ENCODE results near the gene FAM72C. TPM values are rescaled to one million over a fixed set of nuclear protein-coding genes. Genes with fewer than 3 reads are reported as not detected.
"Not testable (repeated sequence)": the region's sequence is repeated elsewhere in the genome, so short reads cannot be mapped to it uniquely, and the experiment has no call there.

The FAM72C gene
- total RNA-seq, 1 donor from 2014 or later = 17.3 TPM

DNA sequence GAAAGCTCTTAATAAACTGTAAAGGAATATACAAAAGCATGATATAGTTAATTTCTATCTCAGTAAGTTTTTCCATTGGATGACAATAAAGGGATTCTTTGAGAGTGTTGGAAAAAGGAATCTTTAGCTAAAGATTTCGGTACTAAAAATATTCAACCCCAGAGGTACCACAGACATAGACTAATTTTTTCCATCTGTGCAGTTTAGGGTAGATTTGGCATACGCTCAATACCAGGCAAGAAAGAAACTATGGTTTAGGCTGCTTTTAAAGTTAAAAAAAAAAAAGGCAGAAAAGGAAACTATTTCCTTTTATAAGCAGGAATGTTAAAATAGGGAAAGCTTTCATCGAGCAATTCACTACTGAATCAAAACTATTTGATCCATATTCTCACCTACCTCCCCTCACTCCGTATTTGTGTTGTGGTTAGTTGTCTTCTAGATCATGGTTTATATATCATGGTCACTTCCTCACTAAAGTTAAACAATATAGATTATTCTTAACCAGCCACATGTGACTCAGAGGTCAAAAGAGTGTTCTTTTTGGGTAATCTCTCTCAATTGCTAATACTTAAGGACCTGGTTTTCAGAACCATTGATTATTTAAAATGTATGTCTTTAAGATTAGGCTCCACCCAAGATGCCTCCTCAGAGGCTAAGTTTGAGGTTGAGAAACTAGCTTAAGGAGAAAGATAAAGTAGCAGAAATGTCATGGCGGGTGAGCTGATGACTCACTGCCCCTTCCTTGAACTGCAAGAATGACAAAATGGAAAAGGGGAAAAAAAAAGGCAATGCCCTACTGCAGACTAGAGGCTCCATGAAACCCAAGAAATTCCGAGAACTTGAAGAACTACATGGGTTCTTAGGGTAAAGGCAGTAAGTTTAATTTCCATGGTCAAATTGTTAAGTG, 20.0 kb downstream of the FAM72C start:
- H3K4me3 Mint-ChIP-seq; H3K4me1 Mint-ChIP-seq; intact Hi-C loops (cut with micrococcal nuclease); H3K27me3 Mint-ChIP-seq; DNase-seq; H3K27ac Mint-ChIP-seq; H3K36me3 Mint-ChIP-seq (ENCODE audit: low read depth); H3K9me3 Mint-ChIP-seq: not testable (repeated sequence)

GRCh38 chr1:143947749-143948148, 24.0 kb downstream of the FAM72C start:
- H3K4me3 Mint-ChIP-seq; H3K36me3 Mint-ChIP-seq (ENCODE audit: low read depth); H3K9me3 Mint-ChIP-seq; H3K4me1 Mint-ChIP-seq; intact Hi-C loops (cut with micrococcal nuclease); H3K27ac Mint-ChIP-seq; H3K27me3 Mint-ChIP-seq; DNase-seq: not testable (repeated sequence)

DNA sequence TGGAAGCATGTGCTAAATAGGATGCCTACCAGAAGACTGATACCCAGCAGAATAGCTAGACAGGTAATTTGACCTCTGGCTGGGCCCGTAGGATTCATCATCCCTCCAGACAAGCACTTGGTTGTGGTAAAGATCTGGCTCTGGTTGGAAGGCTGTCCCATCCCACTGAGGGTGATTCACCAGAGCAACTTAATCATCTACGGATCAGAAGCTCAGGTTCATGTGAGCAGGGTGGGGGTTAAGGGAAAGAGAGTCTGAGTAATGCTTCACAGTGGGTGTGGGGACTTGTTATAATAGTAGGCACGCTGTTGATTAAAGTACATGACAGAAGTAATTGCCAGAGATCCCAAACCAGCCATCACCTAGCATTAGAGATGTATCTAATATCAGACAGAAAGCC, 26.5 kb downstream of the FAM72C start:
- H3K27ac Mint-ChIP-seq; DNase-seq; H3K36me3 Mint-ChIP-seq (ENCODE audit: low read depth); H3K4me3 Mint-ChIP-seq; H3K4me1 Mint-ChIP-seq; intact Hi-C loops (cut with micrococcal nuclease); H3K27me3 Mint-ChIP-seq; H3K9me3 Mint-ChIP-seq: not testable (repeated sequence)

- H3K9me3 Mint-ChIP-seq; H3K4me1 Mint-ChIP-seq; H3K27me3 Mint-ChIP-seq; H3K27ac Mint-ChIP-seq; DNase-seq; intact Hi-C loops (cut with micrococcal nuclease); H3K4me3 Mint-ChIP-seq; H3K36me3 Mint-ChIP-seq (ENCODE audit: low read depth): not testable (repeated sequence)
These were observed 27.1 kb downstream of the FAM72C start for GRCh38 chr1:143944576-143945240.

- intact Hi-C loops (cut with micrococcal nuclease); H3K9me3 Mint-ChIP-seq; DNase-seq; H3K36me3 Mint-ChIP-seq (ENCODE audit: low read depth); H3K27me3 Mint-ChIP-seq; H3K4me3 Mint-ChIP-seq; H3K27ac Mint-ChIP-seq; H3K4me1 Mint-ChIP-seq: not testable (repeated sequence)
These were observed 28.3 kb downstream of the FAM72C start for GRCh38 chr1:143943319-143943978.

- H3K9me3 Mint-ChIP-seq; intact Hi-C loops (cut with micrococcal nuclease); DNase-seq; H3K27ac Mint-ChIP-seq; H3K36me3 Mint-ChIP-seq (ENCODE audit: low read depth); H3K4me3 Mint-ChIP-seq; H3K27me3 Mint-ChIP-seq; H3K4me1 Mint-ChIP-seq: not testable (repeated sequence)
These were observed 29.4 kb downstream of the FAM72C start for GRCh38 chr1:143942238-143942860.

DNA sequence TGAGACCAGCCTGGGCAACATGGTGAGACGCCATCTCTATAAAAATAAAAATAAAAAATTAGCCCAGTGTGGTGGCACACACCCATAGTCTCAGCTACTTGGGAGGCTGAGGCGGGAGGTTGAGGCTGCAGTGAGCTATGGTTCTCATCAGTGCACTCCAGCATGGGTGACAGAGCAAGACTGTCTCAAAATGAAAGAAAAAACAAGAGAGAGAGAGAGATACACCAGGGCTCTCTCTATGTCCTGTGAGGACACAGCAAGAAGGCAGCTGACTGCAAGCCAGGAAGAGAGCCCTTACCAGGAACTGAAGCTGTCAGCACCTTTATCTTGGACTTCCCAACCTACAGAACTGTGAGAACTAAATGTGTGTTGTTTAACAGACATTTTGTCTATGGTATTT, 32.1 kb downstream of the FAM72C start:
- H3K9me3 Mint-ChIP-seq; intact Hi-C loops (cut with micrococcal nuclease); H3K27me3 Mint-ChIP-seq; DNase-seq; H3K4me1 Mint-ChIP-seq; H3K27ac Mint-ChIP-seq; H3K4me3 Mint-ChIP-seq; H3K36me3 Mint-ChIP-seq (ENCODE audit: low read depth): not testable (repeated sequence)

DNA sequence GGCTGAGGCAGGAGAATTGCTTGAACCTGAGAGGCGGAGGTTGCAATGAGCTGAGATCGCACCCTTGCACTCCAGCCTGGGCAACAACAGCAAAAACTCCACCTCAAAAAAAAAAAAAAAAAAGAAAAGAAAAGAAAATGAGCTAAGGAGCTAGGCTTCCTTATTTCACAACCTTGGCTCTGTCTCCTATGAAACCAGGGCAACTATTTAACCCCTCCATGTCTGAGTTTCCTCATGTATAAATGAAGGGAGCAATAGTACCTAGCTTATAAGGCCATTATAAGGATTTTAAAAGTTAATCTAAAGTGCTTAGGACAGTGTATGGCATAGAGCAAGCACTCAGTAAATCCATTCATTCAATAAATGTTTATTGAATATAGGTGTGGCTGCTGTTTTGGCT, 32.9 kb downstream of the FAM72C start:
- DNase-seq; H3K36me3 Mint-ChIP-seq (ENCODE audit: low read depth); H3K9me3 Mint-ChIP-seq; H3K27me3 Mint-ChIP-seq; H3K4me1 Mint-ChIP-seq; H3K4me3 Mint-ChIP-seq; intact Hi-C loops (cut with micrococcal nuclease); H3K27ac Mint-ChIP-seq: not testable (repeated sequence)

- intact Hi-C loops (cut with micrococcal nuclease) = not testable (repeated sequence)
These were observed 35.2 kb downstream of the FAM72C start for GRCh38 chr1:143936457-143937115.

DNA sequence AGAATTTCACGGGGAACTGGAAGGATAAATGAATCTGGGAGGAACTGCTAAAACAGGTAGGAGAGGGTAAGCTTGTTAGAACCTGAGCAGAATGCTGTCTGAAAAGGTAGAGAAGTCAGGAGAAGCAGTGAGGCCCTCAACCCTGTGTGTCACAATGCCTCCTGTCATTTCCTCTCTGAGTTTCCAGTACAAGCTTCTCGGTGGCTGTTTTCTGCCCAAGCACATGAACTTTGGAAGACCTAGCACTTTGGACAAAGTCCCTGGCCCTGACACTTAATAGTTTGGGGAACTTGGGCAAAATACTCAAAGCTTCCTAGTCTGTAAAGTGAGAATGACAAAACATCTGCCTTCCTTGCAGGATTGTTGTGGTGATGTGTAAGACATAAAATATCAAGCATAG, 52.7 kb downstream of the FAM72C start:
- not testable (repeated sequence) for H3K36me3 Mint-ChIP-seq (ENCODE audit: low read depth); H3K27me3 Mint-ChIP-seq; H3K4me1 Mint-ChIP-seq

More at GRCh38 chr1:143936457-143937115, 35.2 kb downstream of the FAM72C start:
- not testable (repeated sequence) for H3K36me3 Mint-ChIP-seq (ENCODE audit: low read depth); H3K4me3 Mint-ChIP-seq; H3K27me3 Mint-ChIP-seq; H3K4me1 Mint-ChIP-seq; H3K27ac Mint-ChIP-seq; H3K9me3 Mint-ChIP-seq
- DNase-seq = peak; percentile 85

GRCh38 chr1:143918552-143918951, 53.2 kb downstream of the FAM72C start:
- H3K9me3 Mint-ChIP-seq; H3K36me3 Mint-ChIP-seq (ENCODE audit: low read depth); intact Hi-C loops (cut with micrococcal nuclease); H3K4me3 Mint-ChIP-seq; H3K27me3 Mint-ChIP-seq; H3K27ac Mint-ChIP-seq; DNase-seq; H3K4me1 Mint-ChIP-seq: not testable (repeated sequence)

More for the DNA sequence above, 52.7 kb downstream of the FAM72C start:
- H3K4me3 Mint-ChIP-seq; H3K9me3 Mint-ChIP-seq; H3K27ac Mint-ChIP-seq; intact Hi-C loops (cut with micrococcal nuclease); DNase-seq: not testable (repeated sequence)

DNA sequence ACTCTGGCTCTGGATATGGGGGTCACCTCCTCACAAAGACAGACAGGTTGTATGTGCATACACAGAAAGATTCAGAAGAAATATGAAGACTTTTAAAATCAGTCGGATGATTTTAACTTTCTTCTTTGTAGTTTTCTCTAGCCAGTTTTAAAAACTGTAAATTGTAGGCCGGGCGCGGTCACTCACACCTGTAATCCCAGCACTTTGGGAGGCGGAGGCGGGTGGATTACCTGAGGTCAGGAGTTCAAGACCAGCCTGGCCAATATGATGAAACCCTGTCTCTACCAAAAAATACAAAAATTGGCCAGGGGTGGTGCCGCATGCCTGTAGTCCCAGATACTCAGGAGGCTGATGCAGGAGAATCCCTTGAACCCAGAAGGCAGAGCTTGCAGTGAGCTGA, 58.1 kb downstream of the FAM72C start:
- H3K4me3 Mint-ChIP-seq; H3K36me3 Mint-ChIP-seq (ENCODE audit: low read depth); H3K9me3 Mint-ChIP-seq; H3K27ac Mint-ChIP-seq; DNase-seq; H3K27me3 Mint-ChIP-seq; intact Hi-C loops (cut with micrococcal nuclease); H3K4me1 Mint-ChIP-seq: not testable (repeated sequence)
